ENCODE results near the gene IL1RAPL1.

DNA sequence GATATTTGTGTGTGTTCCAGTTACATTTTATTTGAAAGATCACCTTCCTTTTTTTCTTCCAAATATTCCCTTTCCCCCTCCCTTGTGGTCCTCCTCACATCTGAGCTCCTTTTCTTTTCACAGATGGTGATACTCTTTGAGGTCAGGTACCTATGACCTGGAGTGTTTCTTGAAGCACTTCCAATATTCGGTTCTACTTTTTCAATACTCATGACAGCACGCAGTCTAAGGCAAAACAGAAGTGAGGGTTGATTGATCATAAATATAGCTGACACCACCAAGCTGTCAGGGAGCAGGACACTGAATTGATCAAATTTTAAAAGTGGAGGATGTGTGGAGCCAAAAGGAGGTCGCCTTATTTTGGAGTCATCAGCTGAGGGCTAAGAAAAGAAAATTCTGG lies 1293.7 kb downstream of the IL1RAPL1 start:
- TF ChIP-seq, protein P1, sequence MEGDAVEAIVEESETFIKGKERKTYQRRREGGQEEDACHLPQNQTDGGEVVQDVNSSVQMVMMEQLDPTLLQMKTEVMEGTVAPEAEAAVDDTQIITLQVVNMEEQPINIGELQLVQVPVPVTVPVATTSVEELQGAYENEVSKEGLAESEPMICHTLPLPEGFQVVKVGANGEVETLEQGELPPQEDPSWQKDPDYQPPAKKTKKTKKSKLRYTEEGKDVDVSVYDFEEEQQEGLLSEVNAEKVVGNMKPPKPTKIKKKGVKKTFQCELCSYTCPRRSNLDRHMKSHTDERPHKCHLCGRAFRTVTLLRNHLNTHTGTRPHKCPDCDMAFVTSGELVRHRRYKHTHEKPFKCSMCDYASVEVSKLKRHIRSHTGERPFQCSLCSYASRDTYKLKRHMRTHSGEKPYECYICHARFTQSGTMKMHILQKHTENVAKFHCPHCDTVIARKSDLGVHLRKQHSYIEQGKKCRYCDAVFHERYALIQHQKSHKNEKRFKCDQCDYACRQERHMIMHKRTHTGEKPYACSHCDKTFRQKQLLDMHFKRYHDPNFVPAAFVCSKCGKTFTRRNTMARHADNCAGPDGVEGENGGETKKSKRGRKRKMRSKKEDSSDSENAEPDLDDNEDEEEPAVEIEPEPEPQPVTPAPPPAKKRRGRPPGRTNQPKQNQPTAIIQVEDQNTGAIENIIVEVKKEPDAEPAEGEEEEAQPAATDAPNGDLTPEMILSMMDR (IDR thresholded peaks at IDR 0.05; ENCODE audit: extremely low read depth in 1 of 2, insufficient read depth in 1 of 2, low read depth in 1 of 2, low read length in 2 of 2): no peak
- no peak for TF ChIP-seq POLR2A (IDR thresholded peaks at IDR 0.05; ENCODE audit: low read depth, low read length)
- TF ChIP-seq EZH2 (IDR thresholded peaks at IDR 0.05; ENCODE audit: borderline replicate concordance, low read depth, low read length, severe bottlenecking): no peak
- TF ChIP-seq POLR2AphosphoS5 (IDR thresholded peaks at IDR 0.05; ENCODE audit: insufficient read depth, low read depth, low read length): no peak
- no peak for TF ChIP-seq JUN (IDR thresholded peaks at IDR 0.05; ENCODE audit: borderline replicate concordance, insufficient read depth, insufficient read length, low read depth)
- no peak for TF ChIP-seq MYC (IDR thresholded peaks at IDR 0.05; ENCODE audit: low read depth, low read length)
- TF ChIP-seq GATA2 (IDR thresholded peaks at IDR 0.05; ENCODE audit: insufficient read depth, insufficient read length, low read depth, low read length): no peak
- TF ChIP-seq, protein P2, sequence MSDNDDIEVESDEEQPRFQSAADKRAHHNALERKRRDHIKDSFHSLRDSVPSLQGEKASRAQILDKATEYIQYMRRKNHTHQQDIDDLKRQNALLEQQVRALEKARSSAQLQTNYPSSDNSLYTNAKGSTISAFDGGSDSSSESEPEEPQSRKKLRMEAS (IDR thresholded peaks at IDR 0.05; ENCODE audit: insufficient read depth, insufficient read length): no peak

All from endothelial cell of umbilical vein (primary cell).